Left lobe of liver (tissue), 2 donors: ENCODE measurements around the gene FAM47E. TPM values are rescaled to one million over a fixed set of nuclear protein-coding genes. Genes with fewer than 3 reads are reported as not detected.
"Not testable (repeated sequence)": the region's sequence is repeated elsewhere in the genome, so short reads cannot be mapped to it uniquely, and the experiment has no call there.

Source experiments
- ATAC-seq: fragments of 200-7000 bp; cut with Tn5 transposase; one replicate; pipeline ENCODE4 v1.9.1; 2020; ENCODE audit warnings: mild to moderate bottlenecking, moderate library complexity
- DNase-seq: peaks from one replicate; pipeline ENCODE4 v3.0.0-alpha.2; 2020; ENCODE audit warnings: low spot score
- total RNA-seq: library from RNA; stranded (reverse); gene quantifications from one replicate; pipeline ENCODE4 v1.2.1, GENCODE V29; 2021
- donor health status: DM: no; HTN: no; CAD: no; lungs with moderate emphysema.
- donor health status: DM: no; HTN: yes; CAD: no.

The FAM47E gene
- total RNA-seq, 1 donor from 2014 or later = 3.3 TPM

DNA sequence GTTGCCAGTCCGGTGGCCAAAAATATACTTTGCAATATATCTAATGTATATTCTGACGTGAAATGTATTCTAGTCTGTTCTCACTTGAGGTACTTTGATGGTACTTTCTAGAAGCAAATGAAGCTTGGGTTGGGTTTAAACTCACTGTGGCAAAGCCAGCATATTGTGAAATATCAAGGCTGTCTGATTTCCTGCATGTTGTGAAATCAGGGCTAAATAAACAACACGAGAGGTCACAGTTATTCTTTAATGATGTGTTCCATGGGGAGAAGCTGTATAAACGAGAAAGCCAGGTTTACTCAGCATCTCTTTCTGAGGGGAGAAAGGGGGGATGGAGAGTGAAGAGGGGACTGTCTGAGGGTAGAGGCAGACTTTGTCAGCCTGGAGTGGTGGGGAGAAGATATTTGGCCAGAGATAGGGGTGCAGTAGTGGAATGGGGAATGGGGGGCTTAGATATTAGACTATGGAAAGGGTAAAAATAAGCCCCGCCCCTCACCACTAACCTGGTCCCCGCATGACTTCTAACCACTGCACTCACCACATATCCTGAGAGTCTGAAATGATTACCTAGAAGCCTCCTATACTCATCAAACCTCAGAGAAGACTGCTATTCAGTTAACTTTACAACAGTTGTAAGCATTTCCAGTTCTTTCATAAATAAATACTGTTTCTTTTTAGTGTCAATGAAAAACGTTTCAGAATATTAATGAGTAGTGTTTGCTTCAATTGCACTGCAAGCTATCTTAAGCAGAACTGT lies 32.0 kb upstream of the FAM47E start:
- ATAC-seq = peak; percentile 55
- no peak for DNase-seq

DNA sequence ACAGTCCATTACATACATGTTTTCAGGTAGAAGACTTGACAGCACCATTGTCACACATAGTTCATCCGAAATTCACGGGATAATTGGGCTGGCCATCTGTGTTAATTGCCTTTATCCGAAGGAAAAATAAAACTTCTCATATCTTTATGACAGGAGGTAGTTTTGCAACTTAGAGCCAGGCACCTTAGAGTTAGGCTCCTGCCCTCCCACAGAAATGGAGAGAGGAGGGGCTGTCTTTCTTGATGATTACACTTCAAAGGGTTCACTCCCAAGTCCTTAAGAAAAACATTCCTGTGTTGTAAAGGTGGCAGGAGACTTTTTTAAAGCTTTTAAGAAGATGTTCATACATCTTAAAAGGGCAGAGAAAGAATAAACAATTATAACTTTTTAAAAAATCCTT lies 27.4 kb upstream of the FAM47E start:
- DNase-seq = no peak
- ATAC-seq = no peak

DNA sequence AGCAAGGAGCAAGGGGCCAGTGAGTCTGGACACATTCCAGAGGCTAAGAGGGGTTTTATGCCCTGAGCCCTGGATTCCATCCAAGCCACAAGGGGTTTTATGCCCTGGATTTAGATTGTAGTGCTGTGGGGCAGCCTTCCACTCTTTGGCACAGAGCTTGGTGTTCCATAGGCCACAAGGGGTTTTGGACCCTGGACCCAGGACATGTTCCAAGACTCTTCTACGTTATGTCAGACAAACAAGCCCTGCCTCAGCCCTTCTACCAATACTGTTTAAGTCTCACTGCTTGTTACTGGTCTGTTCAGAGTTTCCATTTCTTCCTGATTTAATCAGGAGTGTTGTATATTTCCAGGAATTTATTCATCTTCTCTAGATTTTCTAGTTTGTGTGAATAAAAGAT lies 25.1 kb upstream of the FAM47E start:
- DNase-seq (peak; percentile 75), ATAC-seq (peak; percentile 81)

GRCh38 chr4:76232681-76233080 lies 18.8 kb upstream of the FAM47E start:
- no peak for DNase-seq
- ATAC-seq = no peak

DNA sequence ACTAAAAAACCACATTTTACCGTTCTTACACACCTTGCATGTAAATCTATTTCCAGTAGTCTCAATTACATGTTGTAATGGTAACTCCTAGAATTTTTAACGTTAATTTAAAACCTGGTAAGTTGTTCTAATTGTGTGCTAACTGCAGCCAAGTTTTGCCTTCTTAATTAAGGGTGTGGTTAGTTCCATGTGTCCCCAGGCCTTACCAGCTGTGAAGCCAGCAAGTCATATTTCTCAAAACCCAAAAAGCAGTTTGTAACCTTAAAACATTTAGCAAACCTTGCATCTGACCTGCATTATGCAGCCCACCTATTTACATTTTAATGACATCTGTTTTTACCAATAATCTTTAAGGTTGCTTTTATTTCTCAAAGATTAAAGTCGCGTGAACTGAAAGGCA lies 18.4 kb upstream of the FAM47E start:
- DNase-seq (no peak), ATAC-seq (no peak)

- DNase-seq (no peak), ATAC-seq (no peak)
Observed at GRCh38 chr4:76233529-76233928, 18.0 kb upstream of the FAM47E start.

- DNase-seq (no peak), ATAC-seq (no peak)
Observed at GRCh38 chr4:76233967-76234678, 17.4 kb upstream of the FAM47E start.

- no peak for ATAC-seq
Observed at GRCh38 chr4:76234679-76235044, 16.9 kb upstream of the FAM47E start.

GRCh38 chr4:76235407-76235806 lies 16.1 kb upstream of the FAM47E start:
- ATAC-seq = peak; percentile 55
- no peak for DNase-seq

More at GRCh38 chr4:76234679-76235044, 16.9 kb upstream of the FAM47E start:
- no peak for DNase-seq

DNA sequence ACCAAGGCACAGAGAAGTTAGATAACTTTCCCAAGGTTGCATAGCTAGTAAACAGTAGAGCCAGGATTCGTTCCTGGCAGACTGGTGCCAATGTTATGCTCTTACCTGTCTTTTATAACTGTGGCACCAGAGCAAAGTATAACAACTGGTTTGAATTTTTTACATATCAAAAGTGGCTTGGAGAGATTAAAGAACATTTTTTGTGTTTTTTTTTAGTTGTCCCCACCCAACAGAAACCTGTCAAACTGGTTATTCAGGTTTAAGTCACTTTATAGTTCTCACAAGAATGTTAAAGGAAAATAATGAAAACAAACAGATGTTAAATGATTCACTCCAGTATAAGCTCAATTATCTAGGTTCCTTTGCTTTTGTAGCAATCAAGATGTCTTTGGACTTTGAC lies 15.6 kb upstream of the FAM47E start:
- DNase-seq (no peak), ATAC-seq (peak; percentile 82)

DNA sequence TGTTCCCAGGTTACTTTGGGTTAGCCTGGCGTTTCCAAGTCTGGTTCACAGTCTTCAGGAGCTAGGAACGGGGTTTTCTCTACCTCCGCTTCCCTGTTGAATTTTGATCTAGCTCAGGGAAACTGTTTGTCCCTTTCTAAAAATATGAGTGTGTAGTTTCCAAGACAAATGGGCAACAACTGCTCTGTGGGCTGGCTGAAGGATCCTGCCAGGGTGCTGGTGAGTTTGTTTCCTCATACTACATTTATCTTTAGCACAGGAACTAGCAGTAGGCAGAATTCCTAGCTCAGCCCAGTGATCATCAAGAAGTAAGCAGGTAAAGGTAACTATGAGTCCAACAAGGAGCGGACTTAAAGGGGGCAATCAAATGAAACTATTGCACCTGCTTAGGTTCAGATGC lies 13.3 kb upstream of the FAM47E start:
- ATAC-seq (no peak), DNase-seq (no peak)

- ATAC-seq (no peak), DNase-seq (no peak)
Observed at GRCh38 chr4:76238701-76239100, 12.8 kb upstream of the FAM47E start.

DNA sequence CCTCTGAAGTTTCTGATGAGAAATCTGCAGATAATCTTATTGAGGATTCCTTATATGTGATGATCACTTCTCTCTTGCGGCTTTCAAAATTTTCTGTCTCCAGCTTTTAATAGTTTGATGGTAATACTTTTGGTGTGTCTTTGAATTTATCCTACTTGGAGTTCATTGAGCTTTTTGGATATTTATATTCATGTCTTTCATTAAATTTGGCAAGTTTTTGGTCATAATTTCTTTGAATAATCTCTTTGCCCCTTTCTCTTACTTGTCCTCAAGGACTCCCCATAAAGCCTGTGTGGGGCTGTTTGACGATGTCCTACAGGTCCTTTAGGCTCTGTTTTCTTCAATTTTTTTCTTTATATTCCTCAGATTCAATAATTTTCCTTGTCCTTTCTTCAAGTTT lies 11.3 kb upstream of the FAM47E start:
- no peak for ATAC-seq

GRCh38 chr4:76243877-76244276 lies 7.6 kb upstream of the FAM47E start:
- DNase-seq, ATAC-seq: not testable (repeated sequence)

More for the DNA sequence above, 11.3 kb upstream of the FAM47E start:
- DNase-seq = no peak

GRCh38 chr4:76246025-76246424 lies 5.5 kb upstream of the FAM47E start:
- DNase-seq (no peak), ATAC-seq (peak; percentile 97)

GRCh38 chr4:76246852-76247251 lies 4.7 kb upstream of the FAM47E start:
- no peak for DNase-seq
- ATAC-seq = no peak

GRCh38 chr4:76250962-76251361 lies 559 bp upstream of the FAM47E start:
- DNase-seq = no peak
- ATAC-seq = peak; percentile 32

DNA sequence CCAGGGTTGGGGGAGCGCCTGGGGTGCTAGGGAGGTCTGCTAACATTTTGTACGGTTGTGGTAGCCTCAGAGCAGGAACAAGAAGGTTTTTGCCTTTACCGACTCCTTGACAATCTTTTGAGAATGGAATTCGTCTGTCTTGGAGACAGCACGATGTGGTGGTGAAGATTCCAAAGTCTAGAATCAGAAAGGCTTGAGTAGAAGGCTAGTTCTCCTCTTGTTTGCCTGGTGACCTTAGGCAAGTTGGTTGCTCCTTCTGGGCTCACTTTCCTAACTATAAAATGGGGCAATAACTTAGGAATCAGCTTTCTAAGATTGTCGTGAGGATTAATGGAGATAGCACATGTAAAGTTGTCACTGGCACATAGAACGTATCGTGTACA lies 741 bp downstream of the FAM47E start:
- ATAC-seq = no peak
- no peak for DNase-seq

DNA sequence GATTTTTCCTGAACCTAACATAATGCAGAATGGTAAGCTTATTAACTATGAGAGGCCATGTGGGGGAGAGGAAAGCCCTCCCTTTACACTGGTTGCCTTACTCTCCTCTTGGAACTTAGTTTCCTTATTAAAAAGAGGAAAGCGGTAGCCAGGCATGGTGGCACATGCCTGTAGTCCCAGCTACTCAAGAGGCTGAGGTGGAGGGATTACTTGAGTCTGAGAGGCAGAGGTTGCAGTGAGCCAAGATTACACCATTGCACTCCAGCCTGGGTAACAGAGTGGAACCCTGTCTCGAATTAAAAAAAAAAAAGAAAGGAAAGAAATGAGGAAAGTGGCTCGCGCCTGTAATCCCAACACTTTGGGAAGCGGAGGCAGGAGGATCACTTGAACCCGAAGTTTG lies 2.0 kb downstream of the FAM47E start:
- DNase-seq (no peak), ATAC-seq (no peak)

DNA sequence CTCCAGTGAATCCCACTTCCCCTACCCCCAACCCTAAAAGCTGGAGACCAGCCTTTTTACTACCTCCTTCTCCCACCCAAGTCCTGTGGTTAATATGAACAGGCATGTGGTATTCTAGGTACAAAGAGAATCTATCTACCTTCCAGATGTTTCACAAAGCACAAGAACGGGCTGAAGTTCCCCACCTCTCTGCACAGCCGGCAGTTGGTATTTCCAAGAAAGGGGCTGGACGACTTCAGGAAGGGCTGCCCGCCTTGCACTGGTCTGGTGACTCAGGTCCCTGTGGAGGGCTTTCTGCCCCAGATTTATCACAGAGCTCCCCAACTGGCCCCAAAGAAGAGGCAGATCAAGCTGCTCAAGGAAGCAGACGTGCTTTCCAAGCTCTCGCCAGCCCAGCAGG lies 4.5 kb downstream of the FAM47E start:
- DNase-seq (no peak), ATAC-seq (no peak)

- ATAC-seq = peak; percentile 53
- DNase-seq = no peak
Observed at GRCh38 chr4:76256968-76257367, 5.4 kb downstream of the FAM47E start.

DNA sequence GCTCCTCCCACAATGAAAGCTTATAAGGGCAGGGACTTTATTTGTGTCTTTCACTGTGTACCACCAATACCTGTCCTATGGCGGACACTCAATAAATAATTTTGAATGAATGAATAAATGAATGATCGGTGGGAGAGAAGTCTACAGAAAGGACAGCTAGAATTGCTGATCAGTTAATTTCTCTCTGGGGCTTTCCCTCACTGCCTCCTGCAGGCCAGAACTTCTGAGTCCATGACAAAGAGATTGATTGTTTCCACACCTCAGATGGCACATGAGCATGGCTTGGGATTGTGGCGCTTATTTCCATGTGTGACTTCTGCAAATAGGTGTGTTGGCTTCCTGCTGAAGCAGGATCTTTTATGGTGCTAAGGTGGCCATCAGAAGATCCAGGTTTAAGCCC lies 6.3 kb downstream of the FAM47E start:
- no peak for ATAC-seq
- no peak for DNase-seq

DNA sequence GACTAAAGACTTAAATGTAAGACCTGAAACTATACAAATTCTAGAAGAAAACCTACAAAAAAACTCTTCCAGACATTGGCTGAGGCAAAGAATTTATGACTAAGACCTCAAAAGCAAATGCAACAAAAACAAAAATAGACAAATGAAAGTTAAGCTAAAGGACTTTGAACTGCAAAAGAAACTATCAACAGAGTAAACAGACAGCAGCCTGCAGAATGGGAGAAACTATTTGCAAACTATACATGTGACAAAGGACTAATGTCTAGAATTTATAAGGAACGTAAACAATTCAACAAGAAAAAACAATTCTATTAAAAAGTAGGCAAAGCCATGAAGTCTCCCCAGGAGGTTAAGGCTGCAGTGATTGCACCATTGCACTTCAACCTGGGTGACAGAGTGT lies 9.1 kb downstream of the FAM47E start:
- ATAC-seq = peak; percentile 70
- DNase-seq = no peak
